IMR-90 (cell line): Measurements from ENCODE around the gene PIK3CA. TPM values are rescaled to one million over a fixed set of nuclear protein-coding genes. Genes with fewer than 3 reads are reported as not detected.

Experiments used
- ATAC-seq: fragments of 200-7000 bp; cut with Tn5 transposase; 2 replicates; pipeline ENCODE4 v1.9.1; 2020; ENCODE audit warnings: low read depth, mild to moderate bottlenecking, moderate library complexity
- BruUV-seq: library from RNA; stranded (reverse); fragments of 400-500 nt; replicated peaks from 2 replicates; lab custom pipeline; 2021; lab: Mats Ljungman, UMichigan
- CTCF ChIA-PET: fragments of 300-600 bp; formaldehyde crosslinking; extraction: SDS; loops from one replicate; lab custom pipeline; 2021; ENCODE audit warnings: antibody characterized with exemption; lab: Yijun Ruan, JAX
- POLR2A ChIA-PET: fragments of 300-600 bp; sonication (Branson Sonifier 250); formaldehyde crosslinking; loops from one replicate; lab custom pipeline; 2022; ENCODE audit warnings: antibody characterized with exemption; ENCODE audit not compliant: unreplicated experiment; lab: Charles Lee
- DNase-seq: peaks from one replicate; pipeline ENCODE4 v3.0.0; 2013
- H2AFZ ChIP-seq: replicated peaks from 2 replicates; pipeline ENCODE3; 2013; ENCODE audit warnings: low read length, mild to moderate bottlenecking; ENCODE audit not compliant: poor library complexity
- H2AK5ac ChIP-seq: 2 replicates; pipeline ENCODE4 v1.6.1; 2013; ENCODE audit warnings: low read depth, low read length, inconsistent platforms
- H2AK9ac ChIP-seq: replicated peaks from 2 replicates; pipeline ENCODE3; 2013; ENCODE audit warnings: mild to moderate bottlenecking, low read depth, low read length, moderate library complexity; ENCODE audit not compliant: poor library complexity
- H2BK120ac ChIP-seq: 2 replicates; pipeline ENCODE4 v1.6.1; 2013; ENCODE audit warnings: low read depth, low read length, inconsistent platforms
- H2BK15ac ChIP-seq: 3 replicates; pipeline ENCODE4 v1.6.1; 2013; ENCODE audit warnings: low read depth, low read length, inconsistent platforms
- H2BK20ac ChIP-seq: 2 replicates; pipeline ENCODE4 v1.6.1; 2013; ENCODE audit warnings: low read depth, mild to moderate bottlenecking, inconsistent platforms, low read length, moderate library complexity
- H2BK5ac ChIP-seq: 2 replicates; pipeline ENCODE4 v1.6.1; 2013; ENCODE audit warnings: mild to moderate bottlenecking, low read depth, low read length, inconsistent platforms; ENCODE audit not compliant: poor library complexity, severe bottlenecking
- H3K14ac ChIP-seq: replicated peaks from 2 replicates; pipeline ENCODE4 v1.6.1; 2013; ENCODE audit warnings: low read depth, low read length, inconsistent platforms
- H3K18ac ChIP-seq: 2 replicates; pipeline ENCODE4 v1.6.1; 2013; ENCODE audit warnings: low read depth, low read length, control low read depth
- H3K23ac ChIP-seq: 2 replicates; pipeline ENCODE4 v1.6.1; 2013; ENCODE audit warnings: low read depth, low read length, inconsistent platforms
- H3K27ac ChIP-seq: 2 replicates; pipeline ENCODE4 v1.5.1; 2013; ENCODE audit warnings: mild to moderate bottlenecking, control low read depth, low read length; ENCODE audit not compliant: insufficient read depth
- H3K27me3 ChIP-seq: 2 replicates; pipeline ENCODE4 v1.6.1; 2013; ENCODE audit warnings: low read length; ENCODE audit not compliant: control insufficient read depth, insufficient read depth
- H3K36me3 ChIP-seq: 2 replicates; pipeline ENCODE4 v1.6.1; 2013; ENCODE audit warnings: low read length, mixed read lengths; ENCODE audit not compliant: control insufficient read depth, insufficient read depth
- H3K4ac ChIP-seq: 2 replicates; pipeline ENCODE4 v1.6.1; 2013; ENCODE audit warnings: low read depth, low read length, inconsistent platforms
- H3K4me1 ChIP-seq: 2 replicates; pipeline ENCODE4 v1.6.1; 2013; ENCODE audit warnings: low read length, mixed read lengths; ENCODE audit not compliant: control insufficient read depth, insufficient read depth
- H3K4me2 ChIP-seq: 2 replicates; pipeline ENCODE4 v1.6.1; 2013; ENCODE audit warnings: low read depth, mild to moderate bottlenecking, control low read depth, low read length, moderate library complexity
- H3K4me3 ChIP-seq: 2 replicates; pipeline ENCODE4 v1.5.1; 2013; ENCODE audit warnings: low read depth, mild to moderate bottlenecking, control low read depth, low read length, moderate library complexity; ENCODE audit not compliant: insufficient read depth
- H3K56ac ChIP-seq: 2 replicates; pipeline ENCODE4 v1.6.1; 2013; ENCODE audit warnings: low read length, inconsistent platforms; ENCODE audit not compliant: insufficient read depth; ENCODE audit errors: extremely low read depth
- H3K79me1 ChIP-seq, 2 experiments: 2 replicates each; pipeline ENCODE4 v1.6.1; 2013; ENCODE audit warnings: low read length in 2 of 2, inconsistent platforms in 1 of 2, low read depth in 1 of 2
- H3K9ac ChIP-seq: 2 replicates; pipeline ENCODE4 v1.6.1; 2013; ENCODE audit warnings: low read depth, low read length, control low read depth
- H3K9me1 ChIP-seq: 2 replicates; pipeline ENCODE4 v1.6.1; 2013; ENCODE audit warnings: low read length, inconsistent platforms; ENCODE audit not compliant: insufficient read depth
- H3K9me3 ChIP-seq: 2 replicates; pipeline ENCODE4 v1.6.1; 2013; ENCODE audit warnings: low read length; ENCODE audit not compliant: control insufficient read depth, insufficient read depth
- H4K20me1 ChIP-seq: 2 replicates; pipeline ENCODE4 v1.6.1; 2013; ENCODE audit warnings: low read length, inconsistent platforms; ENCODE audit not compliant: insufficient read depth
- H4K5ac ChIP-seq: 2 replicates; pipeline ENCODE4 v1.6.1; 2013; ENCODE audit warnings: mild to moderate bottlenecking, low read depth, low read length, control low read depth
- H4K8ac ChIP-seq, 2 experiments: 2 replicates each; pipeline ENCODE4 v1.6.1; 2013; ENCODE audit warnings: low read depth in 2 of 2, low read length in 2 of 2, control low read depth in 1 of 2, inconsistent platforms in 1 of 2
- H4K91ac ChIP-seq: 2 replicates; pipeline ENCODE4 v1.6.1; 2013; ENCODE audit warnings: low read depth, low read length, inconsistent platforms; ENCODE audit not compliant: insufficient read depth
- CEBPB ChIP-seq: IDR thresholded peaks from 2 replicates; pipeline ENCODE4 v1.6.1; 2012; ENCODE audit warnings: low read depth, low read length, improper control_type of control experiment
- ELK1 ChIP-seq: fragments of 150-350 bp; IDR thresholded peaks from 2 replicates; pipeline ENCODE4 v1.6.1; 2016; ENCODE audit warnings: low read depth, mild to moderate bottlenecking, low read length, moderate library complexity, borderline replicate concordance
- FOS ChIP-seq: fragments of 150-350 bp; IDR thresholded peaks from 2 replicates; pipeline ENCODE4 v1.6.1; 2016; ENCODE audit warnings: low read depth, low read length
- NFE2L2 ChIP-seq: fragments of 150-350 bp; IDR thresholded peaks from 2 replicates; pipeline ENCODE4 v1.6.1; 2016; ENCODE audit warnings: low read depth, mild to moderate bottlenecking, low read length
- RFX5 ChIP-seq: IDR thresholded peaks from 2 replicates; pipeline ENCODE4 v1.8.0; 2012; ENCODE audit warnings: low read depth, mild to moderate bottlenecking, low read length, moderate library complexity
- SMC3 ChIP-seq: fragments of 150-350 bp; IDR thresholded peaks from 2 replicates; pipeline ENCODE4 v1.6.1; 2016; ENCODE audit warnings: low read depth, mild to moderate bottlenecking, antibody characterized with exemption, low read length, moderate library complexity
- USF2 ChIP-seq: fragments of 150-350 bp; IDR thresholded peaks from 2 replicates; pipeline ENCODE4 v1.6.1; 2017; ENCODE audit warnings: mild to moderate bottlenecking, antibody characterized with exemption, low read length, low read depth
- WGBS, 2 experiments: methylation state at CpG; one replicate each; pipeline versions ENCODE4 v1.1.5 to v1.1.7; 2013; ENCODE audit warnings: missing lambda C conversion rate in 2 of 2; ENCODE audit not compliant: insufficient read length in 1 of 2; ENCODE audit errors: extremely low coverage in 2 of 2; 5-methylcytosine and 5-hydroxymethylcytosine counted together
- dilution Hi-C: fragments of 300-500 bp; cut with HindIII; formaldehyde crosslinking; loops from one replicate; pipeline ENCODE4 v1.14.3; 2018; ENCODE audit warnings: low sequenced_read_pairs; ENCODE audit not compliant: unreplicated experiment
- in situ Hi-C: fragments of 300-500 bp; cut with MboI; formaldehyde crosslinking; loops from 3 replicates; pipeline ENCODE4 v1.14.3; 2019; ENCODE audit warnings: low sequenced_read_pairs, inconsistent platforms, mixed read lengths
- intact Hi-C: fragments of 100-400 bp; cut with micrococcal nuclease; formaldehyde crosslinking; loops from 2 replicates; pipeline ENCODE4 v1.10.0; 2022
- polyA plus RNA-seq, 3 experiments: library from polyadenylated mRNA; depleted of rRNA; stranded (reverse); fragments of >200 nt; gene quantifications; 2 replicates each; pipeline ENCODE4 v1.2.3, GENCODE V29; 2012; ENCODE audit warnings: low replicate concordance in 1 of 3
- total RNA-seq: library from RNA; depleted of rRNA; stranded (reverse); fragments of >200 nt; gene quantifications from 2 replicates; pipeline ENCODE4 v1.2.3, GENCODE V29; 2012

The PIK3CA gene
- total and polyA plus RNA-seq, 2 of the 4 experiments (the other 2 are of a cell fraction) = 5.7 to 22.4 TPM

- no peak for ATAC-seq
- H2BK5ac ChIP-seq = no peak within 1 kb of the TSS
- no peak within 1 kb of the TSS for H2AK5ac ChIP-seq
- TF ChIP-seq FOS = no peak
- TF ChIP-seq SMC3 = no peak
- no peak for TF ChIP-seq RFX5
- TF ChIP-seq USF2 = no peak
- no peak for TF ChIP-seq CEBPB
- no peak for TF ChIP-seq NFE2L2
- TF ChIP-seq ELK1 = no peak
- WGBS, 2 experiments = no CpG with 5 or more reads among the region's 6 CpGs
- H3K56ac ChIP-seq = no peak within 1 kb of the TSS
- H3K4me1 ChIP-seq = peaks cover 2% of the 10 kb centered on the region; the same call in 1 of the 2 replicates
- H3K23ac ChIP-seq = no peak within 1 kb of the TSS
- intact Hi-C loops (no loop called here), dilution Hi-C loops (no loop called here), in situ Hi-C loops (no loop called here)
- H3K4ac ChIP-seq = peak within 1 kb of the TSS; percentile 15; the same call in 1 of the 2 replicates
- DNase-seq = no peak
- no peak within 1 kb of the TSS for H2AFZ ChIP-seq
- no peak within 1 kb of the TSS for H3K4me3 ChIP-seq
- ChIA-PET CTCF (no interaction called here), POLR2A (no interaction called here)
- no TSS peak for BruUV-seq
- H3K36me3 ChIP-seq = no peaks in the 10 kb centered on the region; the same call in 1 of the 2 replicates
- H4K20me1 ChIP-seq = no peaks in the 10 kb centered on the region
- H3K79me1 ChIP-seq = no peaks in the 10 kb centered on the region; a peak in 1 of 4 replicates
- H3K18ac ChIP-seq = 0 out of 2 replicates have a peak within 1 kb of the TSS, but pooled peaks have one; percentile 39
- H4K5ac ChIP-seq = no peak within 1 kb of the TSS
- H2BK120ac ChIP-seq = peak within 1 kb of the TSS; percentile 7; the same call in 1 of the 2 replicates
- H3K14ac ChIP-seq = 0 out of 2 replicates have a peak within 1 kb of the TSS, but pooled peaks have one; percentile 48
- H4K8ac ChIP-seq = no peak within 1 kb of the TSS
- no peak within 1 kb of the TSS for H3K9ac ChIP-seq
- H2AK9ac ChIP-seq = no peak within 1 kb of the TSS
- H3K9me1 ChIP-seq = no peaks in the 10 kb centered on the region
- H3K9me3 ChIP-seq = no peaks in the 10 kb centered on the region
- no peaks in the 10 kb centered on the region for H3K27me3 ChIP-seq
- H3K27ac ChIP-seq = no peak within 1 kb of the TSS
- peak within 1 kb of the TSS; percentile 18; the same call in 1 of the 2 replicates for H2BK20ac ChIP-seq
- no peak within 1 kb of the TSS for H2BK15ac ChIP-seq
- H3K4me2 ChIP-seq = no peak within 1 kb of the TSS
- 0 out of 2 replicates have a peak within 1 kb of the TSS, but pooled peaks have one; percentile 16 for H4K91ac ChIP-seq
These were observed 102.8 kb downstream of the PIK3CA start, which contains the start of gene KCNMB3 for GRCh38 chr3:179250803-179251476. Gene KCNMB3, minus strand, starts transcription at chr3:179251114. Its CDS starts 124 bp downstream, at chr3:179250990.
